Neural cell (in vitro differentiated cells): Measurements from ENCODE around the gene CPNE4. TPM values are rescaled to one million over a fixed set of nuclear protein-coding genes. Genes with fewer than 3 reads are reported as not detected.

ENCODE experiments used
- H2AFZ ChIP-seq: fragments of 200-600, 300-800 bp; sonication (generic), shearing (Covaris generic); 2 replicates; pipeline ENCODE4 v1.6.0; 2014; ENCODE audit warnings: low read depth, mild to moderate bottlenecking, antibody characterized with exemption, low read length, moderate library complexity
- H3F3A ChIP-seq: fragments of 200-600 bp; shearing (Covaris generic); 2 replicates; pipeline ENCODE4 v1.6.1; 2016; ENCODE audit warnings: mild to moderate bottlenecking, moderate library complexity, mixed read lengths, antibody characterized with exemption, low read length; ENCODE audit not compliant: insufficient read depth, poor library complexity, severe bottlenecking
- H3K27ac ChIP-seq: fragments of 200-600, 300-800 bp; sonication (generic), shearing (Covaris generic); 2 replicates; pipeline ENCODE4 v1.5.1; 2014; ENCODE audit warnings: mild to moderate bottlenecking, low read length, moderate library complexity
- H3K27me3 ChIP-seq: fragments of 300-800, 200-600 bp; sonication (generic), shearing (Covaris generic); 2 replicates; pipeline ENCODE4 v1.6.0; 2014; ENCODE audit warnings: mild to moderate bottlenecking, low read depth, low read length, moderate library complexity; ENCODE audit not compliant: insufficient read depth
- H3K36me3 ChIP-seq: fragments of 300-800, 200-600 bp; sonication (generic), shearing (Covaris generic); 2 replicates; pipeline ENCODE4 v1.5.1; 2014; ENCODE audit warnings: mild to moderate bottlenecking, antibody characterized with exemption, low read length, moderate library complexity; ENCODE audit not compliant: insufficient read depth
- H3K4me2 ChIP-seq: fragments of 300-800, 200-600 bp; sonication (generic), shearing (Covaris generic); 2 replicates; pipeline ENCODE4 v1.6.0; 2014; ENCODE audit warnings: mild to moderate bottlenecking, low read length
- H3K4me3 ChIP-seq: fragments of 300-800, 200-600 bp; sonication (generic), shearing (Covaris generic); 2 replicates; pipeline ENCODE4 v1.5.1; 2014; ENCODE audit warnings: mild to moderate bottlenecking, low read length, moderate library complexity
- H3K79me2 ChIP-seq: fragments of 200-600 bp; shearing (Covaris generic); replicated peaks from 2 replicates; pipeline ENCODE4 v1.6.0; 2014; ENCODE audit warnings: mild to moderate bottlenecking, low read length, moderate library complexity; ENCODE audit not compliant: insufficient read depth
- H3K9ac ChIP-seq: fragments of 300-800, 200-600 bp; sonication (generic), shearing (Covaris generic); 2 replicates; pipeline ENCODE4 v1.6.1; 2016; ENCODE audit warnings: mild to moderate bottlenecking, low read length, mixed read lengths
- H3K9me2 ChIP-seq: fragments of 200-600 bp; shearing (Covaris generic); 2 replicates; pipeline ENCODE4 v1.6.1; 2016; ENCODE audit warnings: mild to moderate bottlenecking, low read length, mixed read lengths; ENCODE audit not compliant: insufficient read depth
- H3K9me3 ChIP-seq: fragments of 200-600, 300-800 bp; sonication (generic), shearing (Covaris generic); 2 replicates; pipeline ENCODE4 v1.6.1; 2016; ENCODE audit warnings: mild to moderate bottlenecking, mixed run types, low read length, moderate library complexity, mixed read lengths
- H4K20me1 ChIP-seq: fragments of 200-600 bp; shearing (Covaris generic); 2 replicates; pipeline ENCODE4 v1.6.1; 2016; ENCODE audit warnings: mild to moderate bottlenecking, mixed run types; ENCODE audit not compliant: insufficient read depth
- CTCF ChIP-seq: fragments of 450-650 bp; IDR thresholded peaks from 2 replicates; pipeline ENCODE4 v1.5.1; 2014; ENCODE audit warnings: antibody characterized with exemption, mild to moderate bottlenecking, moderate library complexity; ENCODE audit not compliant: poor library complexity, severe bottlenecking
- EP300 ChIP-seq: fragments of 450-650 bp; conservative IDR thresholded peaks from 2 replicates; pipeline ENCODE4 v1.6.1; 2014; ENCODE audit warnings: antibody characterized with exemption, mild to moderate bottlenecking, moderate library complexity; ENCODE audit not compliant: poor library complexity, severe bottlenecking
- EZH2 ChIP-seq: fragments of 200-600, 300-800 bp; shearing (Covaris generic), sonication (generic); IDR thresholded peaks from 2 replicates; pipeline ENCODE4 v1.6.1; 2014; ENCODE audit warnings: antibody characterized with exemption, low read length, borderline replicate concordance, mild to moderate bottlenecking; ENCODE audit not compliant: insufficient read depth, poor library complexity, severe bottlenecking
- MXI1 ChIP-seq: fragments of 450-650 bp; conservative IDR thresholded peaks from 2 replicates; pipeline ENCODE4 v1.6.1; 2014; ENCODE audit warnings: antibody characterized with exemption, mild to moderate bottlenecking; ENCODE audit not compliant: poor library complexity, severe bottlenecking
- POLR2AphosphoS5 ChIP-seq: IDR thresholded peaks from 2 replicates; pipeline ENCODE4 v1.6.1; 2012
- RAD21 ChIP-seq: fragments of 450-650 bp; conservative IDR thresholded peaks from 2 replicates; pipeline ENCODE4 v1.6.1; 2014; ENCODE audit warnings: antibody characterized with exemption, mild to moderate bottlenecking, moderate library complexity
- REST ChIP-seq: IDR thresholded peaks from 2 replicates; pipeline ENCODE4 v1.6.1; 2012; ENCODE audit warnings: borderline replicate concordance
- SMC3 ChIP-seq: fragments of 450-650 bp; conservative IDR thresholded peaks from 2 replicates; pipeline ENCODE4 v1.6.1; 2014; ENCODE audit warnings: antibody characterized with exemption, mild to moderate bottlenecking, moderate library complexity; ENCODE audit not compliant: poor library complexity
- TAF1 ChIP-seq: IDR thresholded peaks from 2 replicates; pipeline ENCODE4 v1.6.1; 2012; ENCODE audit warnings: low read depth
- polyA plus RNA-seq: library from polyadenylated mRNA; depleted of rRNA; stranded (reverse); fragments of >200 nt; gene quantifications from 2 replicates; pipeline ENCODE4 v1.2.3, GENCODE V29; 2014

CPNE4 gene
- polyA plus RNA-seq, 1 donor from 2014 or later = 0.59 TPM

DNA sequence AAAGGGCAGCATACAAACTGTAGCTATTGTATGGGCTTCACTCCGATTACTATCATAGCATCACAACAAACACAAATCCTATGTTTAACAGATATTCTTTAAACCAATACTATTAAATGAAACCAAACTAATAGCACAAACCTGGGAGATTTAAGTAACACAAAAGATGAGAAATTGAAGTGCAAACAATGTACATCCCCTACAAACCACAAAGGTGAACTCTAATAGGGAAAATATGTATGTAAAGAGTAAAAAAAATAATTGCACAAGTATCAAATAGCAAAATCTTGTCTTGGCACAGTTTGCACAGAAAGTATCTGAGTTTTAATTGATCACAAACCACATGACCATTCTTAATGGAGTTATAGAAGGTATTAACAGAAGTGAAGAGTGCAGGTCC, 138.5 kb downstream of the CPNE4 start:
- no peaks in the 10 kb centered on the region for H3K9me3 ChIP-seq
- no peaks in the 10 kb centered on the region for H4K20me1 ChIP-seq
- no peaks in the 10 kb centered on the region for H3K9me2 ChIP-seq
- H3K4me2 ChIP-seq = no peak overlapping the region
- TF ChIP-seq TAF1 (no peak), POLR2AphosphoS5 (no peak), SMC3 (no peak), MXI1 (no peak), REST (no peak), CTCF (no peak), EZH2 (no peak), RAD21 (no peak), EP300 (no peak)
- no peaks in the 10 kb centered on the region for H3K79me2 ChIP-seq
- H2AFZ ChIP-seq = no peak overlapping the region
- H3K27me3 ChIP-seq = no peaks in the 10 kb centered on the region
- H3F3A ChIP-seq = no peaks in the 10 kb centered on the region
- H3K9ac ChIP-seq = no peak overlapping the region
- H3K4me3 ChIP-seq = no peak overlapping the region
- no peak overlapping the region for H3K27ac ChIP-seq
- no peaks in the 10 kb centered on the region for H3K36me3 ChIP-seq

DNA sequence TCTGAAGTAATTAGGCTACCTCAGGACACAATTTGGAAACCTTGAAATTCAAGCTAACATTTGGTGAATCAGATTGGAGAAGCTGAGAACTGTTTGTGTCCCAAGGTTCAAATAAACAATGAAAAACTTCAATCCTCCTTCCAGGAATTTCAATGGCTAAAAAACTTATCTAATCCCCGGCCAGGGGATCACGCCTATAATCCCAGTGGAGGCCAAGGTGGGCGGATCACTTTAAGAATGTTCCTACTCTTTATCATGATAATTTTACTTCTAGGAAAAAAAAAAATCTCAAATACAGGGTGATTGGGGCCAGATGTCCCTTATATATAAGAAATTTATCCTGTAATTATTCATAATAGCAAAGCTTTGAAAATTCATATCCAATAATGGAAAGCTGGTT, 139.0 kb downstream of the CPNE4 start:
- Histone ChIP-seq H3K4me3 (no peak overlapping the region), H3K79me2 (no peaks in the 10 kb centered on the region), H3K9me2 (no peaks in the 10 kb centered on the region), H3K4me2 (no peak overlapping the region), H3K9ac (no peak overlapping the region), H4K20me1 (no peaks in the 10 kb centered on the region), H3K27ac (no peak overlapping the region), H2AFZ (no peak overlapping the region), H3K36me3 (no peaks in the 10 kb centered on the region), H3K9me3 (no peaks in the 10 kb centered on the region), H3K27me3 (no peaks in the 10 kb centered on the region), H3F3A (no peaks in the 10 kb centered on the region)
- no peak for TF ChIP-seq SMC3
- TF ChIP-seq TAF1 = no peak
- no peak for TF ChIP-seq POLR2AphosphoS5
- no peak for TF ChIP-seq MXI1
- no peak for TF ChIP-seq EP300

GRCh38 chr3:131892331-131892730, 142.5 kb downstream of the CPNE4 start:
- no peaks in the 10 kb centered on the region for H3K9me2 ChIP-seq

More at GRCh38 chr3:131892331-131892730, 142.5 kb downstream of the CPNE4 start:
- Histone ChIP-seq H3K27me3 (peaks cover 4% of the 10 kb centered on the region), H2AFZ (no peak overlapping the region), H3K36me3 (no peaks in the 10 kb centered on the region), H3K9ac (no peak overlapping the region), H3K4me3 (no peak overlapping the region), H3K27ac (no peak overlapping the region), H3K79me2 (no peaks in the 10 kb centered on the region), H4K20me1 (no peaks in the 10 kb centered on the region), H3K9me3 (no peaks in the 10 kb centered on the region), H3K4me2 (no peak overlapping the region), H3F3A (no peaks in the 10 kb centered on the region)
- no peak for TF ChIP-seq POLR2AphosphoS5
- no peak for TF ChIP-seq REST
- TF ChIP-seq RAD21 = no peak
- TF ChIP-seq EZH2 = no peak
- TF ChIP-seq CTCF = no peak
- TF ChIP-seq TAF1 = no peak
- no peak for TF ChIP-seq EP300
- TF ChIP-seq SMC3 = no peak
